Neural crest cell (in vitro differentiated cells): ENCODE data around the gene IYD. TPM values are rescaled to one million over a fixed set of nuclear protein-coding genes. Genes with fewer than 3 reads are reported as not detected.

Experiments
- DNase-seq: peaks from one replicate; pipeline ENCODE4 v3.0.0; 2021; ENCODE audit warnings: low read depth, mixed read lengths, low spot score
- H3K27ac Mint-ChIP-seq: one replicate; pipeline ENCODE4 v1.8.0; 2021; ENCODE audit warnings: mild to moderate bottlenecking, mixed read lengths; ENCODE audit not compliant: unreplicated experiment
- H3K27me3 Mint-ChIP-seq: 2 replicates; pipeline ENCODE4 v1.8.0; 2021; ENCODE audit warnings: low read depth, mild to moderate bottlenecking, mixed read lengths
- H3K36me3 Mint-ChIP-seq: 2 replicates; pipeline ENCODE4 v1.8.0; 2021; ENCODE audit warnings: low read depth, mild to moderate bottlenecking, mixed read lengths
- H3K4me1 Mint-ChIP-seq: 2 replicates; pipeline ENCODE4 v1.8.0; 2021; ENCODE audit warnings: mixed read lengths
- H3K4me3 Mint-ChIP-seq: one replicate; pipeline ENCODE4 v1.8.0; 2021; ENCODE audit warnings: mild to moderate bottlenecking, mixed read lengths
- H3K9me3 Mint-ChIP-seq: 2 replicates; pipeline ENCODE4 v1.8.0; 2021; ENCODE audit warnings: mixed read lengths
- CTCF ChIP-seq: fragments of 200-600 bp; sonication (generic); conservative IDR thresholded peaks from 2 replicates; pipeline ENCODE4 v1.5.0; 2021; ENCODE audit warnings: antibody characterized with exemption, mild to moderate bottlenecking
- total RNA-seq: library from RNA; stranded (reverse); gene quantifications from 2 replicates; pipeline ENCODE4 v1.2.1, GENCODE V29; 2021

IYD gene
- total RNA-seq, 1 donor from 2014 or later, result not detected

GRCh38 chr6:150420926-150421325 is 52.1 kb downstream of the IYD start:
- Mint-ChIP-seq H3K27me3 (peaks cover 3% of the 10 kb centered on the region), H3K4me3 (no peak overlapping the region), H3K27ac (no peak overlapping the region)

GRCh38 chr6:150425508-150425907 is 56.7 kb downstream of the IYD start:
- Mint-ChIP-seq H3K4me3 (no peak overlapping the region), H3K4me1 (no peaks in the 10 kb centered on the region), H3K36me3 (no peaks in the 10 kb centered on the region), H3K27me3 (no peaks in the 10 kb centered on the region), H3K9me3 (peaks cover 5% of the 10 kb centered on the region), H3K27ac (no peak overlapping the region)
- TF ChIP-seq CTCF, result no peak
- no peak for DNase-seq

More at GRCh38 chr6:150420926-150421325, 52.1 kb downstream of the IYD start:
- no peak for DNase-seq
- peaks cover 6% of the 10 kb centered on the region for H3K9me3 Mint-ChIP-seq
- H3K36me3 Mint-ChIP-seq, result no peaks in the 10 kb centered on the region
- TF ChIP-seq CTCF, result no peak
- H3K4me1 Mint-ChIP-seq, result peaks cover 15% of the 10 kb centered on the region

GRCh38 chr6:150426198-150426597 is 57.4 kb downstream of the IYD start:
- Mint-ChIP-seq H3K27ac (no peak overlapping the region), H3K36me3 (no peaks in the 10 kb centered on the region), H3K4me3 (no peak overlapping the region), H3K9me3 (no peaks in the 10 kb centered on the region), H3K27me3 (no peaks in the 10 kb centered on the region), H3K4me1 (no peaks in the 10 kb centered on the region)
- no peak for TF ChIP-seq CTCF
- DNase-seq, result no peak

GRCh38 chr6:150427037-150427602 is 58.3 kb downstream of the IYD start:
- Mint-ChIP-seq H3K4me1 (no peaks in the 10 kb centered on the region), H3K27me3 (no peaks in the 10 kb centered on the region), H3K36me3 (no peaks in the 10 kb centered on the region), H3K4me3 (no peak overlapping the region), H3K27ac (no peak overlapping the region), H3K9me3 (no peaks in the 10 kb centered on the region)
- DNase-seq, result no peak
- TF ChIP-seq CTCF, result no peak

GRCh38 chr6:150427843-150428242 is 59.0 kb downstream of the IYD start:
- no peaks in the 10 kb centered on the region for H3K27me3 Mint-ChIP-seq
- no peaks in the 10 kb centered on the region for H3K36me3 Mint-ChIP-seq
- H3K4me1 Mint-ChIP-seq, result no peaks in the 10 kb centered on the region
- H3K27ac Mint-ChIP-seq, result peak overlapping the region; percentile 19
- no peaks in the 10 kb centered on the region for H3K9me3 Mint-ChIP-seq
- no peak overlapping the region for H3K4me3 Mint-ChIP-seq
- TF ChIP-seq CTCF, result no peak
- DNase-seq, result no peak
